ENCODE data around the gene ADAMTS8. TPM values are rescaled to one million over a fixed set of nuclear protein-coding genes. Genes with fewer than 3 reads are reported as not detected.

The ADAMTS8 gene
- polyA plus RNA-seq, 2 of the 4 experiments (the other 2 are of a cell fraction), result 0.17 to 0.26 TPM

DNA sequence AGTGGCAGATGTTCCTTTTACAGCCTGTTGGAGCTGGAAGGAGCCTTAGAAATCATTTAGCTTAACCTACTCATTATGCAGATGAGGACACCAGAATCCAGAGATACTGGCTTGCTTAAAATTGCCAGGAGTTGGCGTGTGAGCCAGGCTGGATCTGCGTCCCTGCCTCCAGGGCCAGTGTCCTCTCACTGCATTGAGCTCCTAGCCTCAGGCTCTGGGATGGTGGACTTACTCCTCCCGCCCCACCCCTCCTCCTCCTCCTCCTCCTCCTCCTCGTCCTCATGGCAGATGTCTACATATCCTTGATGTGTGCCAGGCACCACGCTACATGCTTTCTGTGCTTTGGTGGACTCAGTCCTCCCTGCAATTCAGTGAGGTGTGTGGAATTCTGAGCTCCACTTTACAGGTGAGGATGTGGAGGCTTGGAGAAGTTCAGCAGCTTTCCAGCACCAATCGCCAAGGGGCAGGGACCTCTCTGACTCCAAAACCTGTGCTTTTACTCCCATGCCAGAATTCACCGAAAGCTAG, 44.1 kb upstream of the ADAMTS8 start:
- Histone ChIP-seq H3K9me3 (no peaks in the 10 kb centered on the region), H3K4me1 (peaks cover 6% of the 10 kb centered on the region), H3K4me2 (no peak overlapping the region), H3K27ac (no peak overlapping the region), H3K4me3 (no peak overlapping the region)
- WGBS (ENCODE audit: missing lambda C conversion rate), result 94% methylated on average over 4 of the region's 7 CpGs
- TF ChIP-seq, protein P1, sequence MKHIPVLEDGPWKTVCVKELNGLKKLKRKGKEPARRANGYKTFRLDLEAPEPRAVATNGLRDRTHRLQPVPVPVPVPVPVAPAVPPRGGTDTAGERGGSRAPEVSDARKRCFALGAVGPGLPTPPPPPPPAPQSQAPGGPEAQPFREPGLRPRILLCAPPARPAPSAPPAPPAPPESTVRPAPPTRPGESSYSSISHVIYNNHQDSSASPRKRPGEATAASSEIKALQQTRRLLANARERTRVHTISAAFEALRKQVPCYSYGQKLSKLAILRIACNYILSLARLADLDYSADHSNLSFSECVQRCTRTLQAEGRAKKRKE (CRISPR knock-in tag; IDR thresholded peaks at IDR 0.05; ENCODE audit: low read depth), result no peak
- no peak for TF ChIP-seq NPAS2 (CRISPR knock-in tag; IDR thresholded peaks at IDR 0.05; ENCODE audit: borderline replicate concordance)
- no peak for TF ChIP-seq RCOR1 (IDR thresholded peaks at IDR 0.05; ENCODE audit: low read depth, low read length)
- no peak for TF ChIP-seq RNF2 (IDR thresholded peaks at IDR 0.05; ENCODE audit: borderline replicate concordance, low read depth)
- TF ChIP-seq EP300 (IDR thresholded peaks at IDR 0.05), result no peak
- no peak for TF ChIP-seq CEBPB (IDR thresholded peaks at IDR 0.05)
- no peak for TF ChIP-seq RARB (CRISPR knock-in tag; IDR thresholded peaks at IDR 0.05)
- no peak for TF ChIP-seq KDM1A (IDR thresholded peaks at IDR 0.05; ENCODE audit: low read depth)
- TF ChIP-seq MAFK (IDR thresholded peaks at IDR 0.05; ENCODE audit: partially characterized antibody), result no peak
- FAIRE-seq (no peak), DNase-seq (ENCODE audit: low read depth in 1 of 2, low spot score in 1 of 2) (no peak), ATAC-seq (no peak)
- CTCF ChIA-PET, result interaction anchor here (0.7 to 1.6 kb wide), 4 partner anchors 10 to 390 kb away, joined by 3 to 4 read pairs (median 3); no protein-coding TSS in a partner anchor
- POLR2A ChIA-PET, result no interaction called here

DNA sequence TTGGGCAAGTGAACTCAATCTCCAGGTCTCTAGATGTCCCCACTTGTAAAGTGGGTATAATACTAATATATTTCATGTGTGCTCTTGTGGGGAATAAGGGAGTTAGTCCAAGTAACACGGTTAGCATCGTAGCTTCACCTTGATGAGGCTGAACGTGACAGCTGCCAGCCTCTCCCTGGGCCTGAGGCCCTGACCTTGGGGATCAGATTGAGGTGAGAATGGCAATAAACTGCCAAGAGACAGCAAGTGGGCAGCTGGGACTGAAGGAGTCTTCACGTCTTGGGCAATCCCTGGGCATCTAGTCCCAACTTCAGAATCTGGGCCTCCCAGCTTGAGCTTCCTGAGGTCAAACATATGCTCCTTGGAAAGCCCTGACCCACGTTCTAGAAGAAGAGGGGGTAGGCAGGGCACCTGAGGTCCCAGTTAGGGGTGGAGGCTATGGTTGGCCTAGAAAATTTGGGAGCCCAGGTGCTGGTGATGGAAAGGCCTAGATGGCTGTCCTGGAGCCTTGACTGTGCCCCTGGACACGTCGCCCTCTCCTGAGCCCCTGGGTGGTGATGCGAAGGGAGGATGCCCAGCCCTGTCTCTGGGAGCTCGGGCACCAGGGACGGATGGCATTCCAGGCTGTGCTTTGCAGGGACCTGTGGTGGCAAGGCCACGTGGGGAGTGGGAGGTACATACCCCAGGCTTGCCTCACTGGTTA, 43.5 kb upstream of the ADAMTS8 start:
- CTCF ChIA-PET, result interaction anchor here (0.7 to 1.6 kb wide), 4 partner anchors 9 to 390 kb away, joined by 3 to 4 read pairs (median 3); no protein-coding TSS in a partner anchor
- 88% methylated on average over 7 of the region's 11 CpGs for WGBS (ENCODE audit: missing lambda C conversion rate)

More for the DNA sequence above, 43.5 kb upstream of the ADAMTS8 start:
- Histone ChIP-seq H3K27ac (no peak overlapping the region), H3K9me3 (no peaks in the 10 kb centered on the region), H3K4me2 (no peak overlapping the region), H3K4me1 (no peaks in the 10 kb centered on the region; the same call in 1 of the 3 replicates), H3K4me3 (no peak overlapping the region)
- no peak for FAIRE-seq
- no peak for ATAC-seq
- DNase-seq (ENCODE audit: low read depth in 1 of 2, low spot score in 1 of 2), result no peak
- TF ChIP-seq, protein P2, sequence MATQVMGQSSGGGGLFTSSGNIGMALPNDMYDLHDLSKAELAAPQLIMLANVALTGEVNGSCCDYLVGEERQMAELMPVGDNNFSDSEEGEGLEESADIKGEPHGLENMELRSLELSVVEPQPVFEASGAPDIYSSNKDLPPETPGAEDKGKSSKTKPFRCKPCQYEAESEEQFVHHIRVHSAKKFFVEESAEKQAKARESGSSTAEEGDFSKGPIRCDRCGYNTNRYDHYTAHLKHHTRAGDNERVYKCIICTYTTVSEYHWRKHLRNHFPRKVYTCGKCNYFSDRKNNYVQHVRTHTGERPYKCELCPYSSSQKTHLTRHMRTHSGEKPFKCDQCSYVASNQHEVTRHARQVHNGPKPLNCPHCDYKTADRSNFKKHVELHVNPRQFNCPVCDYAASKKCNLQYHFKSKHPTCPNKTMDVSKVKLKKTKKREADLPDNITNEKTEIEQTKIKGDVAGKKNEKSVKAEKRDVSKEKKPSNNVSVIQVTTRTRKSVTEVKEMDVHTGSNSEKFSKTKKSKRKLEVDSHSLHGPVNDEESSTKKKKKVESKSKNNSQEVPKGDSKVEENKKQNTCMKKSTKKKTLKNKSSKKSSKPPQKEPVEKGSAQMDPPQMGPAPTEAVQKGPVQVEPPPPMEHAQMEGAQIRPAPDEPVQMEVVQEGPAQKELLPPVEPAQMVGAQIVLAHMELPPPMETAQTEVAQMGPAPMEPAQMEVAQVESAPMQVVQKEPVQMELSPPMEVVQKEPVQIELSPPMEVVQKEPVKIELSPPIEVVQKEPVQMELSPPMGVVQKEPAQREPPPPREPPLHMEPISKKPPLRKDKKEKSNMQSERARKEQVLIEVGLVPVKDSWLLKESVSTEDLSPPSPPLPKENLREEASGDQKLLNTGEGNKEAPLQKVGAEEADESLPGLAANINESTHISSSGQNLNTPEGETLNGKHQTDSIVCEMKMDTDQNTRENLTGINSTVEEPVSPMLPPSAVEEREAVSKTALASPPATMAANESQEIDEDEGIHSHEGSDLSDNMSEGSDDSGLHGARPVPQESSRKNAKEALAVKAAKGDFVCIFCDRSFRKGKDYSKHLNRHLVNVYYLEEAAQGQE (IDR thresholded peaks at IDR 0.05), result no peak
- TF ChIP-seq ZSCAN20 (CRISPR knock-in tag; IDR thresholded peaks at IDR 0.05) (no peak), JUNB (IDR thresholded peaks at IDR 0.05) (no peak), JUN (IDR thresholded peaks at IDR 0.05) (no peak), EHF (CRISPR knock-in tag; IDR thresholded peaks at IDR 0.05) (no peak), RNF2 (IDR thresholded peaks at IDR 0.05; ENCODE audit: borderline replicate concordance, low read depth) (no peak)
- TF ChIP-seq, protein P3, sequence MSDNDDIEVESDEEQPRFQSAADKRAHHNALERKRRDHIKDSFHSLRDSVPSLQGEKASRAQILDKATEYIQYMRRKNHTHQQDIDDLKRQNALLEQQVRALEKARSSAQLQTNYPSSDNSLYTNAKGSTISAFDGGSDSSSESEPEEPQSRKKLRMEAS (IDR thresholded peaks at IDR 0.05), result no peak
- TF ChIP-seq, protein P4, sequence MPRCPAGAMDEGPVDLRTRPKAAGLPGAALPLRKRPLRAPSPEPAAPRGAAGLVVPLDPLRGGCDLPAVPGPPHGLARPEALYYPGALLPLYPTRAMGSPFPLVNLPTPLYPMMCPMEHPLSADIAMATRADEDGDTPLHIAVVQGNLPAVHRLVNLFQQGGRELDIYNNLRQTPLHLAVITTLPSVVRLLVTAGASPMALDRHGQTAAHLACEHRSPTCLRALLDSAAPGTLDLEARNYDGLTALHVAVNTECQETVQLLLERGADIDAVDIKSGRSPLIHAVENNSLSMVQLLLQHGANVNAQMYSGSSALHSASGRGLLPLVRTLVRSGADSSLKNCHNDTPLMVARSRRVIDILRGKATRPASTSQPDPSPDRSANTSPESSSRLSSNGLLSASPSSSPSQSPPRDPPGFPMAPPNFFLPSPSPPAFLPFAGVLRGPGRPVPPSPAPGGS (IDR thresholded peaks at IDR 0.05), result no peak
- POLR2A ChIA-PET, result no interaction called here

Data from A549 (cell line).